GM12873 (cell line): ENCODE measurements around the gene CEACAM18.

Experiments
- CTCF ChIP-seq: IDR thresholded peaks from 2 replicates; pipeline ENCODE4 v1.5.1; 2012; ENCODE audit warnings: low read depth, mild to moderate bottlenecking, moderate library complexity, low read length, control low read depth; ENCODE audit not compliant: insufficient read depth; ENCODE audit errors: missing control alignments

CEACAM18 gene

DNA sequence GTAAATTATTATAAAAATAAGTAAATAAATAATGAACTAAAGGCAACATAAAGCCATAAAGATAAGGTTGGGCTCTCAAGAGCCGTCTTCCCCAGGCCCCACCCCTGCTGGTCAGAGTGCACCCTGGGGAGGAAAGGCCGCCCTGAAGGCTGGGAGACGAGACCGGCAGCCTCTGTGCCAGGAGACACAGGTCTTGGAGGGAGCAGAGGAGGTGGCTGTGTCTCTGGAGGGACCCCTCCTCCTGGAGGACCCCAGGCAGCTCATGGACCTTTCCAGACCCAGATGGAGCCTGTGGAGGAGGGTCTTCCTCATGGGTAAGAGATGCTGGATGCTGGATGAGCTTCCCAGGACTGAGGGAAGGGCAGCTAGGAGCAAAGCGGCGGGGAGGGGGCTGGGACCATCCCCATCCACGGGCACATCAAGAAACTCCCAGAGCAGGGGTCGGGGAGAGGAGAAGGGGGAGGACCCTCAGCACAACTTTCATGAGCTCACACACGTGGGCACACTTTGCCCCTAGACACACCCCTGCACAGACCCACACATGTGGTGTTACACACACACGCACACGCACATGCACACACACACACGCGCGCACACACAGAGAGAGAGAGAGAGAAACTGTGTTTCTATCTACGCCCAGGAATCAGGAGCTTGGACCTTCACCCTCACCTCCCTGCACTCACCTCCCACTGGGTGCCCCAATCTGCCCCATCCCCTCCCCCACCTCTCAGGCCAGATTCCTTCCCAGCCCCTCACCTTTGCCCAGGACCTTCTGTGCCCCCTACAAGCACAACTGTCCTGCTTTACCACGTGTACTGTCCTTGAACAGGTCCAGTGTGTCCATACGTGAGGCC is at the start of gene CEACAM18:
Gene CEACAM18 (plus strand): TSS at position 159 of the 854 bp plus-strand sequence.
- TF ChIP-seq CTCF = no peak

DNA sequence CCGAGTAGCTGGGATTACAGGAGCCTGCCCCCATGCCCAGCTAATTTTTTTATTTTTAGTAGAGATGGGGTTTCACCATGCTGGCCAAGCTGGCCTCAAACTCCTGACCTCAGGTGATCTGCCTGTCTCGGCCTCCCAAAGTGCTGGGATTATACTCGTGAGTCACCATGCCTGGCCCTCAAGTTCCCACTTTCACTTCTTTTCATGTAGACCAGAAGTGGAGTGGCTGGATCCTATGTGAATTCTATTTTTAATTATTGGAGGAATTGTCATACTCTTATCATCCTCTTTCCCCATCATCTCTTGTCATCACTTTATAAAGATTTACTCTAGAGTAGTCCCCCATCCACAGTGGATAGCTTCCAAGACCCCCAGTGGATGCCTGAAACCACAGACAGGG is 48.1 kb upstream of the CEACAM18 start:
- TF ChIP-seq CTCF = no peak

- no peak for TF ChIP-seq CTCF
These were observed 47.2 kb upstream of the CEACAM18 start for GRCh38 chr19:51431124-51431523.

- no peak for TF ChIP-seq CTCF
These were observed 45.3 kb upstream of the CEACAM18 start for GRCh38 chr19:51433043-51433442.

DNA sequence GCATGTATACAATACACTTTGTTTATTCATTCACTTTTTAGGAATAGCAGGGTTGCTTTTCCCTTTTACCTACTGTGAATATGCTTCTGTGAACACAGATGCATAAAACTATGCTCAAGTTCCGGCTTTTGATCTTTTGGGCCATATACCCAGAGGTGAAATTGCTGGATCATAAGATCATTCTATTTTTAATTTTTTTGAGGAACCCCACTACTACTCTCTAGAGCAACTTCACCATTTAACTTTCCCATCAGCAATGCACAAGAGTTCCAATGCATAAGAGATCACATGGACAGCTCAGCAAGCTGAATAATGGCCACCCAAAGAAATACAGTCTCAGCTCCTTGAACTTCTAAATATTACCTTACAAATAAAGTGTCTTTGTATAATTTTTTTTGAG is 43.9 kb upstream of the CEACAM18 start:
- no peak for TF ChIP-seq CTCF

DNA sequence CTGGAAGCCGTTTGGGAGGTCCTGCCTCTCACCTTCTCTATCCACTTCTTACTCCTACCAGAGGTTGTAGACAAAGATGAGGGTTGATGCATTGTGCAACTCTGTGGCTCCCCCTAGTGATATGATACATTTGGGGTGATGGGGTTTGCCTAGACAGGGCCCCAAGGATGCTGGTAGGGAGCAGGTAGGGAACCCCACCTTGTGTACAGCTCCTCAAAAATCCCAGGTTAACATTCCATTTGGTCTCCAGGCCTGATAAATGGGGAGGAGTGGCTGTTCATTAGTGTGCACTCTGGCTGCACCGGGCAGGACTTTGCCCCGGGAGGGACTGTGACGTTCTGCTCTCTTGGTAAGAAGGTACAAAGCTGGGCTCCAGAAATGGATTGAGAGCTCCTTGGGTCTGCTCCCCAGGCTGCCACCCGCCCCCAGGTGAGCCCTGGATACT is 39.3 kb upstream of the CEACAM18 start:
- peak; percentile 77 for TF ChIP-seq CTCF

DNA sequence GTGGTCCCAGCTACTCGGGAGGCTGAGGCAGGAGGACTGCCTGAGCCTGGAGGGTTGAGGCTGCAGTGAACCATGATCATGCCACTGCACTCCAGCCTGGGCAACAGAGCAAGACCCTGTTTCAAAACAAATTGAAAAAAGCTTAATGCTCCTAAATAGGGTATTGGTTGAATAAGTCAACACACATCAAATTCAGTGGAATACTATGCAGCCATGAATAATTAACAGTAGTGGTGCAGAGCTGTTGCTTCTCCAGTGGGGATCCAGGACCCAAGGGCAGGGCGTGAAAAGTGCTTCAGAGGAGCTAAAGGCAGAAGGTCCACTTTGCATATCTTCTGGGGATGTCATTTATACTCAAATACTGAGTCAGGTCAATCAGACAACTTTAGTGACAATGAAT is 38.3 kb upstream of the CEACAM18 start:
- no peak for TF ChIP-seq CTCF
